Thyroid gland (tissue), 4 donors: ENCODE data around the gene YPEL3. TPM values are rescaled to one million over a fixed set of nuclear protein-coding genes. Genes with fewer than 3 reads are reported as not detected.

ENCODE experiments used
- DNase-seq, 2 donors: peaks; one replicate each; pipeline ENCODE4 v3.0.0-alpha.2; 2019
- H3K27ac ChIP-seq, 3 donors: fragments of 200-600 bp; sonication (generic); 1 replicate in 2 of 3; 2 replicates in 1 of 3; pipeline ENCODE4 v1.5.1; 2016 to 2019; ENCODE audit warnings: mild to moderate bottlenecking in 1 of 3, moderate library complexity in 1 of 3
- H3K27me3 ChIP-seq: fragments of 200-600 bp; sonication (generic); one replicate; pipeline ENCODE4 v1.5.1; 2019
- H3K36me3 ChIP-seq, 2 donors: fragments of 200-600 bp; sonication (generic); one replicate each; pipeline ENCODE4 v1.5.1; 2016 to 2019
- H3K4me1 ChIP-seq, 2 donors: fragments of 200-600 bp; sonication (generic); one replicate each; pipeline ENCODE4 v1.5.1; 2017 to 2019
- H3K4me3 ChIP-seq, 3 donors: fragments of 200-600 bp; sonication (generic); replicated peaks in 1 of 3; 1 replicate in 2 of 3; 2 replicates in 1 of 3; pipeline ENCODE4 v1.5.1; 2016; ENCODE audit warnings: mild to moderate bottlenecking in 1 of 3
- H3K9me3 ChIP-seq: fragments of 200-600 bp; sonication (generic); one replicate; pipeline ENCODE4 v1.5.1; 2017
- CTCF ChIP-seq, 6 experiments: fragments of 200-600 bp in 3 of 6; fragments of 450-650 bp in 3 of 6; sonication (generic) in 3 of 6; IDR thresholded peaks; one replicate each; pipeline ENCODE4 v1.5.1; 2016 to 2019; ENCODE audit warnings: antibody characterized with exemption in 6 of 6, mild to moderate bottlenecking in 2 of 6, inconsistent platforms in 1 of 6, moderate library complexity in 1 of 6
- POLR2A ChIP-seq, 2 donors: fragments of 450-650 bp; IDR thresholded peaks; one replicate each; pipeline ENCODE4 v1.6.1; 2017; ENCODE audit warnings: antibody characterized with exemption in 2 of 2, mild to moderate bottlenecking in 2 of 2, moderate library complexity in 1 of 2
- WGBS, 2 donors: methylation state at CpG; one replicate each; pipeline ENCODE4 v1.1.5; 2017; 5-methylcytosine and 5-hydroxymethylcytosine counted together
- intact Hi-C: fragments of 100-400 bp; cut with DNase I; formaldehyde crosslinking; loops from one replicate; pipeline ENCODE4 v1.15.1; 2023
- total RNA-seq, 4 donors: library from RNA; depleted of rRNA; stranded (reverse); fragments of >200 nt; gene quantifications; one replicate each; pipeline ENCODE4 v1.2.3, GENCODE V29; 2016

Gene YPEL3
- total RNA-seq, 4 donors from 2014 or later, result 32.4 to 372 (median 68.0) TPM

- WGBS, 2 donors, result 29 to 53% methylated on average over 14 to 16 of the region's 47 CpGs
- H3K4me3 ChIP-seq, result peak overlapping the region; percentile 8 to 78 (median 48)
- no peaks in the 10 kb centered on the region for H3K27me3 ChIP-seq
- no peaks in the 10 kb centered on the region for H3K9me3 ChIP-seq
- peak; percentile 38 to 44 for DNase-seq
- H3K4me1 ChIP-seq, result peaks cover 39 to 45% of the 10 kb centered on the region in 2 donors
- intact Hi-C loops, result loop anchor here (2.0 kb wide), 1 partner anchor 25 kb away; no protein-coding TSS in a partner anchor
- no peak for TF ChIP-seq POLR2A (IDR thresholded peaks at IDR 0.05)
- TF ChIP-seq CTCF (IDR thresholded peaks at IDR 0.05), result no peak
- H3K36me3 ChIP-seq, result peaks cover 5 to 12% of the 10 kb centered on the region in 2 donors
- peak overlapping the region; percentile 82 to 92 (median 88) for H3K27ac ChIP-seq
Measured at GRCh38 chr16:30095166-30096078, 591 bp downstream of the YPEL3 start.

- peak overlapping the region; percentile 82 to 92 (median 88) for H3K27ac ChIP-seq
- no peak for TF ChIP-seq POLR2A (IDR thresholded peaks at IDR 0.05)
- no peak for TF ChIP-seq CTCF (IDR thresholded peaks at IDR 0.05)
- 82 to 89% methylated on average over 11 of the region's 11 CpGs for whole genome bisulfite sequencing, 2 donors
- intact Hi-C loops, result no loop called here
- DNase-seq, result no peak
- H3K4me1 ChIP-seq, result peaks cover 39 to 45% of the 10 kb centered on the region in 2 donors
- no peaks in the 10 kb centered on the region for H3K27me3 ChIP-seq
- no peaks in the 10 kb centered on the region for H3K9me3 ChIP-seq
- peak overlapping the region in 1 of 3 donors; percentile 78 for H3K4me3 ChIP-seq
- peaks cover 5 to 12% of the 10 kb centered on the region in 2 donors for H3K36me3 ChIP-seq
Measured at GRCh38 chr16:30094541-30095165, 1.4 kb downstream of the YPEL3 start.

GRCh38 chr16:30092373-30093010 lies 3.5 kb downstream of the YPEL3 start:
- peaks cover 39 to 45% of the 10 kb centered on the region in 2 donors for H3K4me1 ChIP-seq
- no peaks in the 10 kb centered on the region for H3K9me3 ChIP-seq
- intact Hi-C loops, result no loop called here
- 17 to 18% methylated on average over 18 to 22 of the region's 22 CpGs for whole genome bisulfite sequencing, 2 donors
- no peaks in the 10 kb centered on the region for H3K27me3 ChIP-seq
- DNase-seq, result peak; percentile 66 to 74
- H3K27ac ChIP-seq, result peak overlapping the region; percentile 80 to 82 (median 80)
- peak overlapping the region in 1 of 3 donors; percentile 35 for H3K4me3 ChIP-seq
- peaks cover 5 to 12% of the 10 kb centered on the region in 2 donors for H3K36me3 ChIP-seq
- TF ChIP-seq POLR2A (IDR thresholded peaks at IDR 0.05) (no peak), CTCF (IDR thresholded peaks at IDR 0.05) (peak in 3 of 6 experiments; percentile 7 to 44 (median 32))

- Histone ChIP-seq H3K36me3 (peaks cover 5 to 12% of the 10 kb centered on the region in 2 donors), H3K27ac (peak within 1 kb of the TSS; percentile 80 to 82 (median 80)), H3K4me1 (peaks cover 38 to 44% of the 10 kb centered on the region in 2 donors), H3K4me3 (peak within 1 kb of the TSS in 2 of 3 donors; percentile 35 to 40), H3K27me3 (no peaks in the 10 kb centered on the region), H3K9me3 (no peaks in the 10 kb centered on the region)
- WGBS, 2 donors, result 1% methylated on average over 18 to 49 of the region's 76 CpGs
- intact Hi-C loops, result no loop called here
- TF ChIP-seq POLR2A (IDR thresholded peaks at IDR 0.05), result peak in 1 of 2 donors; percentile 47
- TF ChIP-seq CTCF (IDR thresholded peaks at IDR 0.05), result peak in 5 of 6 experiments; percentile 67 to 98 (median 79)
- DNase-seq, result peak; percentile 92 to 93
Measured at GRCh38 chr16:30091474-30092372, 4.3 kb downstream of the YPEL3 start, which contains the start of gene TBX6. Gene TBX6 (minus strand): TSS chr16:30091924. CDS start chr16:30091193, 731 bp downstream.
